Measurements from ENCODE around the gene ZNF385A.

ZNF385A gene

GRCh38 chr12:54405106-54405505, 20.6 kb upstream of the ZNF385A start:
- Mint-ChIP-seq H3K36me3 (ENCODE audit: low read depth) (peaks cover 65% of the 10 kb centered on the region), H3K27me3 (ENCODE audit: low read depth, poor library complexity) (no peaks in the 10 kb centered on the region), H3K4me3 (no peak overlapping the region), H3K27ac (no peak overlapping the region), H3K4me1 (peaks cover 8% of the 10 kb centered on the region), H3K9me3 (no peaks in the 10 kb centered on the region)
- DNase-seq, result no peak
- no peak for TF ChIP-seq CTCF (IDR thresholded peaks at IDR 0.05)

GRCh38 chr12:54404061-54405004, 19.8 kb upstream of the ZNF385A start:
- DNase-seq, result peak; percentile 81
- TF ChIP-seq CTCF (IDR thresholded peaks at IDR 0.05), result peak; percentile 96
- peak overlapping the region; percentile 57 for H3K27ac Mint-ChIP-seq
- H3K4me3 Mint-ChIP-seq, result no peak overlapping the region
- H3K9me3 Mint-ChIP-seq, result no peaks in the 10 kb centered on the region
- peaks cover 69% of the 10 kb centered on the region for H3K36me3 Mint-ChIP-seq (ENCODE audit: low read depth)
- H3K27me3 Mint-ChIP-seq (ENCODE audit: low read depth, poor library complexity), result no peaks in the 10 kb centered on the region
- peaks cover 9% of the 10 kb centered on the region for H3K4me1 Mint-ChIP-seq

- no peak for TF ChIP-seq CTCF (IDR thresholded peaks at IDR 0.05)
- peaks cover 13% of the 10 kb centered on the region for H3K4me1 Mint-ChIP-seq
- no peaks in the 10 kb centered on the region for H3K9me3 Mint-ChIP-seq
- H3K27ac Mint-ChIP-seq, result peak overlapping the region; percentile 15
- H3K36me3 Mint-ChIP-seq (ENCODE audit: low read depth), result peaks cover 72% of the 10 kb centered on the region
- H3K27me3 Mint-ChIP-seq (ENCODE audit: low read depth, poor library complexity), result peaks cover 2% of the 10 kb centered on the region
- no peak overlapping the region for H3K4me3 Mint-ChIP-seq
- DNase-seq, result no peak
Observed at GRCh38 chr12:54401119-54401518, 16.6 kb upstream of the ZNF385A start.

- peak; percentile 97 for TF ChIP-seq CTCF (IDR thresholded peaks at IDR 0.05)
- no peak overlapping the region for H3K27ac Mint-ChIP-seq
- peaks cover 2% of the 10 kb centered on the region for H3K27me3 Mint-ChIP-seq (ENCODE audit: low read depth, poor library complexity)
- peaks cover 80% of the 10 kb centered on the region for H3K36me3 Mint-ChIP-seq (ENCODE audit: low read depth)
- peaks cover 23% of the 10 kb centered on the region for H3K4me1 Mint-ChIP-seq
- DNase-seq, result peak; percentile 91
- no peaks in the 10 kb centered on the region for H3K9me3 Mint-ChIP-seq
- H3K4me3 Mint-ChIP-seq, result no peak overlapping the region
Observed at GRCh38 chr12:54398995-54399793, 14.7 kb upstream of the ZNF385A start.

GRCh38 chr12:54398218-54398617, 13.7 kb upstream of the ZNF385A start:
- no peak for TF ChIP-seq CTCF (IDR thresholded peaks at IDR 0.05)
- no peak for DNase-seq
- Mint-ChIP-seq H3K27ac (no peak overlapping the region), H3K4me3 (no peak overlapping the region), H3K4me1 (peaks cover 31% of the 10 kb centered on the region), H3K27me3 (ENCODE audit: low read depth, poor library complexity) (peaks cover 2% of the 10 kb centered on the region), H3K9me3 (no peaks in the 10 kb centered on the region), H3K36me3 (ENCODE audit: low read depth) (peaks cover 73% of the 10 kb centered on the region)
